A673 (cell line): ENCODE measurements around the gene FSIP1. TPM values are rescaled to one million over a fixed set of nuclear protein-coding genes. Genes with fewer than 3 reads are reported as not detected.

Experiments used
- BruUV-seq: library from RNA; stranded (reverse); fragments of 400-500 nt; replicated peaks from 2 replicates; lab custom pipeline; 2021; lab: Mats Ljungman, UMichigan
- CTCF ChIA-PET: fragments of 300-600 bp; sonication (Branson Sonifier 250); formaldehyde crosslinking; loops from one replicate; lab custom pipeline; 2022; ENCODE audit warnings: antibody characterized with exemption; lab: Charles Lee
- POLR2A ChIA-PET: fragments of 300-600 bp; sonication (Branson Sonifier 250); formaldehyde crosslinking; loops from one replicate; lab custom pipeline; 2022; ENCODE audit warnings: antibody characterized with exemption; ENCODE audit not compliant: low non-redundant PET; lab: Charles Lee
- DNase-seq: peaks from one replicate; pipeline ENCODE4 v3.0.0-alpha.2; 2015; ENCODE audit warnings: low spot score
- H3K27ac ChIP-seq: fragments of 200-600 bp; sonication (generic); 2 replicates; pipeline ENCODE4 v1.5.1; 2016; ENCODE audit warnings: mixed run types, low read depth, mild to moderate bottlenecking, mixed read lengths, antibody characterized with exemption, low read length; ENCODE audit not compliant: poor library complexity, severe bottlenecking
- H3K27me3 ChIP-seq: fragments of 200-600 bp; sonication (generic); replicated peaks from 2 replicates; pipeline ENCODE4 v1.6.1; 2017; ENCODE audit warnings: mixed run types, low read depth, mild to moderate bottlenecking, mixed read lengths, antibody characterized with exemption, low read length; ENCODE audit not compliant: insufficient read depth, poor library complexity
- H3K36me3 ChIP-seq: fragments of 200-600 bp; sonication (generic); 2 replicates; pipeline ENCODE4 v1.6.1; 2016; ENCODE audit warnings: mixed run types, mild to moderate bottlenecking, mixed read lengths, antibody characterized with exemption, low read length; ENCODE audit not compliant: insufficient read depth, poor library complexity, severe bottlenecking
- H3K4me1 ChIP-seq: fragments of 200-600 bp; sonication (generic); 2 replicates; pipeline ENCODE4 v1.6.1; 2017; ENCODE audit warnings: mixed run types, mild to moderate bottlenecking, mixed read lengths, antibody characterized with exemption, low read length; ENCODE audit not compliant: insufficient read depth, poor library complexity, severe bottlenecking
- H3K4me3 ChIP-seq: fragments of 200-600 bp; sonication (generic); 2 replicates; pipeline ENCODE4 v1.5.1; 2016; ENCODE audit warnings: low read depth, mixed run types, mild to moderate bottlenecking, mixed read lengths, low read length; ENCODE audit not compliant: poor library complexity, severe bottlenecking
- H3K9me3 ChIP-seq: fragments of 200-600 bp; sonication (generic); 2 replicates; pipeline ENCODE4 v1.6.1; 2016; ENCODE audit warnings: mixed run types, low read depth, mild to moderate bottlenecking, mixed read lengths, antibody characterized with exemption, low read length; ENCODE audit not compliant: poor library complexity, severe bottlenecking
- CTCF ChIP-seq: fragments of 300-800, 200-600 bp; sonication (generic); conservative IDR thresholded peaks from 2 replicates; pipeline ENCODE4 v1.5.1; 2017; ENCODE audit warnings: low read depth, mild to moderate bottlenecking, antibody characterized with exemption, low read length, moderate library complexity, mixed read lengths
- EZH2 ChIP-seq: fragments of 200-600 bp; sonication (generic); IDR thresholded peaks from 2 replicates; pipeline ENCODE4 v1.6.1; 2017; ENCODE audit warnings: borderline replicate concordance, low read depth, mild to moderate bottlenecking, mixed read lengths, antibody characterized with exemption, low read length; ENCODE audit not compliant: poor library complexity, severe bottlenecking
- intact Hi-C: fragments of 100-400 bp; cut with micrococcal nuclease; formaldehyde crosslinking; loops from one replicate; pipeline ENCODE4 v1.10.0; 2022; ENCODE audit not compliant: unreplicated experiment
- total RNA-seq: library from RNA; stranded (reverse); gene quantifications from 2 replicates; pipeline ENCODE4 v1.2.3, GENCODE V29; 2021

The FSIP1 gene
- total RNA-seq, 1 experiment from 2014 or later: 0.37 TPM

DNA sequence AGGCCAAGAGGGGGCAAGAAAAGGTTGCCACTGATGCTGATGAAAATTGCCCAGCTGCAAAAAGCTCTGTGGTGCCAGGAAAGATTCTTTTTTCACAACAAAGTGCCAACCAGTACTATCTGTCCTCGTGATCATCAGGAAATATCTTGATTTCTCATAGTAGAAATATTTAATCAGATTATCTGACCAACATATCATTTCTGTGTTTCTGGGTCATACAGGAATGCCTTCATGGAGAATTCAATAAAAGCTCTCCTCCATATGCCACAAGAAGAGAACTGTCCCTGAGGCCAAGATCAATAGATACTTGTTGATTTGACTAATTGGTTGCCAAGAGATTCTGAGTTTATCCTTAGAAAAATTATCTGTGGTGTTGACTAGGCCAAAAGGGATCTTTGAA lies 63.5 kb downstream of the FSIP1 start:
- BruUV-seq: no TSS peak
- intact Hi-C loops: no loop called here
- POLR2A ChIA-PET: no interaction called here
- Histone ChIP-seq H3K27me3 (no peaks in the 10 kb centered on the region), H3K36me3 (no peaks in the 10 kb centered on the region), H3K4me1 (no peaks in the 10 kb centered on the region), H3K4me3 (no peak overlapping the region), H3K9me3 (no peaks in the 10 kb centered on the region), H3K27ac (no peak overlapping the region)
- no peak for TF ChIP-seq CTCF
- CTCF ChIA-PET: no interaction called here
- DNase-seq: no peak

DNA sequence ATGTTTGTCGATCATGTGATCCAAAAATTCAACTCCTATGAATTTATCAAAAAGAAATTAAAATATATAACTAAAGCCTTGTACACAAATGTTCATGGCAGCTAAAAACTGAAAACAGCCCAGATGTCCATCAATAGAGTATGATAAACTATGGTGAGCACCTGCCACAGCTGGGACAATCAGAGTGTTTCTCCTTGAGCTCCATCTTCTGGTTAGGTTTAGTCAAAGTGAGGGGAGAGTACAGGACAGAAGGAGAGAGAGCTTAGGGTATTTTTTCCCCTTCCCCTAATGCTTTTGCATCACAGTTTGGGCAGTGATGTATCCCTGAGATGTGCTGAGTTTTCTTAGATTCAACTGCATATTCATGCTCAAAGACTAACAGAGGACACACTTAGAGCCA lies 65.5 kb downstream of the FSIP1 start:
- CTCF ChIA-PET: no interaction called here
- intact Hi-C loops: no loop called here
- no peaks in the 10 kb centered on the region for H3K4me1 ChIP-seq

DNA sequence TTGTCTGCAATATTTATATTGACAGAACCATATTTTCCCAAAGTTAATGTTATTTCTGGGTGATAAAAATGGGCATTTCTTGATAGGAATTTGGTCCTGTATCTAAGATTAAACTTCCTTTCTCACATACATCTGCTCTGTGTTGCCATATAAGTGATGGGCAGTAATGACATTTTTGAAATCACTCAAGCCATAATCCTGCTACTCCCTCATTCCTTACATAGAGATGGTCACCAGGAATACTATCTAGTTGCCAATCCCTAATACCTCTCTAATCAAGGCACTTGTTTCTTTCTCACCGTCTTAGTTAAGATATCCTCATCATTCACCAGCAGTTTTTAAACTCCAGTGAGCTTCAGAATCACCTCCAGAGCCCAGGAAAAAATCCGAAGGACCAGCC lies 68.4 kb downstream of the FSIP1 start:
- no peak for DNase-seq
- Histone ChIP-seq H3K27ac (no peak overlapping the region), H3K4me3 (no peak overlapping the region), H3K4me1 (no peaks in the 10 kb centered on the region), H3K27me3 (no peaks in the 10 kb centered on the region), H3K36me3 (no peaks in the 10 kb centered on the region), H3K9me3 (no peaks in the 10 kb centered on the region)
- ChIA-PET POLR2A (no interaction called here), CTCF (no interaction called here)
- intact Hi-C loops: no loop called here
- no TSS peak for BruUV-seq
- no peak for TF ChIP-seq EZH2
- no peak for TF ChIP-seq CTCF

More for the DNA sequence above, 65.5 kb downstream of the FSIP1 start:
- no peaks in the 10 kb centered on the region for H3K36me3 ChIP-seq
- no peak overlapping the region for H3K4me3 ChIP-seq
- BruUV-seq: no TSS peak
- no peaks in the 10 kb centered on the region for H3K27me3 ChIP-seq
- H3K27ac ChIP-seq: no peak overlapping the region
- POLR2A ChIA-PET: no interaction called here
- TF ChIP-seq EZH2: no peak
- TF ChIP-seq CTCF: no peak
- no peak for DNase-seq
- no peaks in the 10 kb centered on the region for H3K9me3 ChIP-seq
